HepG2 (cell line): ENCODE data around the gene ZFP36L2. TPM values are rescaled to one million over a fixed set of nuclear protein-coding genes. Genes with fewer than 3 reads are reported as not detected.

Experiments used
- ARNT ChIP-seq: fragments of 450-650 bp; IDR thresholded peaks from 2 replicates; pipeline ENCODE4 v1.6.1; 2017
- HNRNPLL ChIP-seq: fragments of 200-400 bp; formaldehyde crosslinking; IDR thresholded peaks from 2 replicates; pipeline ENCODE4 v1.6.1; 2017; ENCODE audit warnings: mild to moderate bottlenecking, low read depth, low read length; ENCODE audit not compliant: poor library complexity, severe bottlenecking
- KDM5A ChIP-seq: fragments of 200-600 bp; sonication (generic); IDR thresholded peaks from 2 replicates; pipeline ENCODE4 v1.7.0; 2018; ENCODE audit warnings: antibody characterized with exemption, mild to moderate bottlenecking, low read length, borderline replicate concordance
- MTA1 ChIP-seq: sonication (generic); formaldehyde crosslinking; IDR thresholded peaks from 2 replicates; pipeline ENCODE4 v1.4.0; 2020; ENCODE audit warnings: missing genetic modification reagents, mild to moderate bottlenecking, borderline replicate concordance
- PHF20 ChIP-seq: sonication (generic); formaldehyde crosslinking; IDR thresholded peaks from 2 replicates; pipeline ENCODE4 v1.5.0; 2020; ENCODE audit warnings: mild to moderate bottlenecking, missing genetic modification reagents
- SNAPC2 ChIP-seq: sonication (generic); formaldehyde crosslinking; IDR thresholded peaks from 2 replicates; pipeline ENCODE4 v1.8.1; 2022; ENCODE audit warnings: mild to moderate bottlenecking, missing genetic modification reagents
- SRSF1 ChIP-seq: fragments of 200-400 bp; formaldehyde crosslinking; optimal IDR thresholded peaks from 2 replicates; pipeline ENCODE3; 2017; ENCODE audit warnings: mild to moderate bottlenecking, low read depth, low read length, moderate library complexity
- TEAD2 ChIP-seq: sonication (generic); formaldehyde crosslinking; IDR thresholded peaks from 2 replicates; pipeline ENCODE4 v1.9.0; 2021; ENCODE audit warnings: missing genetic modification reagents
- ZFP36L2 ChIP-seq: sonication (generic); formaldehyde crosslinking; IDR thresholded peaks from 2 replicates; pipeline ENCODE4 v1.4.0; 2020; ENCODE audit warnings: missing genetic modification reagents
- ZHX2 ChIP-seq, 2 experiments: sonication (generic) in 1 of 2; formaldehyde crosslinking in 1 of 2; IDR thresholded peaks; 2 replicates each; pipeline versions ENCODE4 v1.6.1 to v1.9.0; 2014 to 2022; ENCODE audit warnings: antibody characterized with exemption in 1 of 2, borderline replicate concordance in 1 of 2, inconsistent platforms in 1 of 2, low read depth in 1 of 2, missing genetic modification reagents in 1 of 2
- ZNF407 ChIP-seq: sonication (generic); formaldehyde crosslinking; IDR thresholded peaks from one replicate; pipeline ENCODE4 v1.5.1; 2020; ENCODE audit warnings: mild to moderate bottlenecking, missing genetic modification reagents; ENCODE audit errors: not compliant biosample characterization
- ZNF414 ChIP-seq: sonication (generic); formaldehyde crosslinking; IDR thresholded peaks from 2 replicates; pipeline ENCODE4 v1.5.0; 2020; ENCODE audit warnings: missing genetic modification reagents
- ZNF891 ChIP-seq: sonication (generic); formaldehyde crosslinking; IDR thresholded peaks from 2 replicates; pipeline ENCODE4 v1.5.0; 2020; ENCODE audit warnings: mild to moderate bottlenecking, missing genetic modification reagents
- ZSCAN30 ChIP-seq: sonication (generic); formaldehyde crosslinking; IDR thresholded peaks from 2 replicates; pipeline ENCODE4 v1.5.0; 2020; ENCODE audit warnings: mild to moderate bottlenecking, missing genetic modification reagents
- polyA plus RNA-seq, 8 experiments: library from polyadenylated mRNA; depleted of rRNA in 3 of 8; stranded (reverse) in 7 of 8; unstranded in 1 of 8; fragments of >200 nt; fragmentation: Illumina TruSeq in 4 of 8; extraction: Trizol in 4 of 8; gene quantifications; 2 replicates each; pipeline versions ENCODE4 v1.2.1 to v1.2.3, GENCODE V29; 2011 to 2016; ENCODE audit warnings: low read depth in 4 of 8, missing spikeins in 1 of 8, mixed read lengths in 1 of 8; ENCODE audit not compliant: insufficient read depth in 1 of 8
- total RNA-seq, 5 experiments: library from RNA; depleted of rRNA; stranded (reverse); fragments of >200 nt; fragmentation: Illumina TruSeq; extraction: Trizol; gene quantifications; 2 replicates each; pipeline ENCODE4 v1.2.3, GENCODE V29; 2016; ENCODE audit warnings: low read depth in 1 of 5

The ZFP36L2 gene
- total and polyA plus RNA-seq, 2 of the 13 experiments (the other 11 are each of a cell fraction or from before 2014, with no cell fraction given) = 11.2 to 21.8 TPM

- no peak for TF ChIP-seq ZHX2 (IDR thresholded peaks at IDR 0.05; ENCODE audit: low read depth)
- no peak for TF ChIP-seq ZHX2 (CRISPR knock-in tag; IDR thresholded peaks at IDR 0.05; ENCODE audit: borderline replicate concordance)
- TF ChIP-seq ZNF407 (CRISPR knock-in tag) = peak; percentile 59
- no peak; the same call in 1 of the 2 replicates for TF ChIP-seq ZNF414 (CRISPR knock-in tag)
- no peak for TF ChIP-seq TEAD2 (CRISPR knock-in tag)
- peak; percentile 89 for TF ChIP-seq SRSF1
- TF ChIP-seq KDM5A = no peak
- TF ChIP-seq ZFP36L2 (CRISPR knock-in tag) = no peak
- TF ChIP-seq MTA1 (CRISPR knock-in tag) = peak; percentile 96; the same call in 1 of the 2 replicates
- TF ChIP-seq ZNF891 = no peak; the same call in 1 of the 2 replicates
- TF ChIP-seq SNAPC2 (CRISPR knock-in tag) = no peak
- TF ChIP-seq HNRNPLL = peak; percentile 2
- TF ChIP-seq PHF20 (CRISPR knock-in tag) = no peak
- no peak for TF ChIP-seq ARNT
- TF ChIP-seq ZSCAN30 (CRISPR knock-in tag) = 0 out of 2 replicates have a peak, but pooled peaks have one; percentile 30
Measured at GRCh38 chr2:43194121-43194869, 32.1 kb downstream of the ZFP36L2 start (continued).
